HG02852 (cell line): ENCODE results near the gene RPE65.
"Not testable (repeated sequence)": the region's sequence is repeated elsewhere in the genome, so short reads cannot be mapped to it uniquely, and the experiment has no call there.

Experiments used
- ATAC-seq: cut with Tn5 transposase; IDR thresholded peaks from one replicate; pipeline ENCODE4 v1.9.1; 2021; ENCODE audit warnings: mild to moderate bottlenecking, moderate library complexity; ENCODE audit not compliant: unreplicated experiment

RPE65 gene

DNA sequence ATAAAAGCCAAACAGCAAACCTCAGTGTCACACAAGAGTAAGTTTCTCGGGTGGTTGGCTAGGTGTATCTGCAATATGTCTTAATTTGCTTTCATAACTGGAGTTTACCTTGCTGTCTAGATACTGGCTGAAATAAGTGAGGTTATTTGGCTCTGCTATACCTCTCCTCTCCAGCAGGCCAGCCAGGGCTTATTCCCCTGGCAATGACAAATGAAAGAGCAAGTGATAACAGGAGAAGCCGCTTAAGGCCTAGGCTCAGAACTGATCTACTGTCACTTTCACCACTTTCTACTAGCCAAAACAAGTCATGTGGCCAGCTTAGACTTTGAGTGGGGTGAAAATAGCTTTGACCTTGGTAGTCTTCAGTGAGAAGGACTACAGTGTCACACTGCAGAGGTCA lies 4.8 kb upstream of the RPE65 start:
- peak; percentile 51 for ATAC-seq

DNA sequence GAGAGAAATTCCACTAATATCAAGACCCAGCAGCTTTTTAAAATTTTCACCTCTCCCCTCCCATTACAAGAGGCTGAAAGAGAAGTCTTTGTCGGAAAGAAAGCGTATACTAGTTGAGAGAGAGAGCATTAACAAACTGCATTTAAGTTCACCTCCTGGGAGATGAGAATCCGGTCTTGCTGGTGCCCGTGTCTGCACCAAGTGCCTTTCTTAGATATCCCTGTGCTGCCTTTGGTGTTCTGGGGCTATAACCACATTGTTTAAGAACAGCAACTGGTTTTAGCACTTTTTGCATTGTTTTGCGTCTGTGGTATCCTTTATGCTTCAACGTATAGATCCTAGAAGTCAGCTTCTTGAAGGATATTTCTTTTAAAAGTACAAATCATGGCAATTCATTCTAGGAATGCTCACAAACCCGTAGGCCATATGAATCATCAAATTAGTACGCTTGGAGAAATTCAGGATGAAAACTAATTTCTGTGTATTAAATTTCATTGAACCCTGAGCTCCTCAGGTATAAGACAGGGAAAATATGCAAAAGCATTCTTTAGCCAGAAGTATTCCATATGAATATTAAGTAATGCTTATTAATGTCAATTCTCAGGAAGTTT lies 3.4 kb upstream of the RPE65 start:
- no peak for ATAC-seq

GRCh38 chr1:68448365-68448764 lies 1.4 kb downstream of the RPE65 start:
- no peak for ATAC-seq

DNA sequence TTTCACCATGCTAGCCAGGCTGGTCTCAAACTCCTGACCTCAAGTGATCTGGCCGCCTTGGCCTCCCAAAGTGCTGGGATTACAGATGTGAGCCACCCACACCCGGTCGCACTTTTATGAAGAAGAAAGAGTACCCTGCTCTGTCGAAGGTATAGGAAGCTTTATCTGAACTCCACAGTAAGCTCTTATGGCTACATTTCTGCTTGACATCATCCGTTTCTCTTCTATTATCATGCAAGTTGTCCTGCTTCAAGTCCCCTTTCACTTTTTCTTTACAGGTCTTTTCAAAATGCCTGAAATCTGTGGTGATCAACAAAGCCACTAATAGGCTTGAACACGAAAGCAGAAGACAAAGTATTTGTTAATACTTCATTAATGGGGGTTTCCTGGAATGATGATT lies 4.0 kb downstream of the RPE65 start:
- no peak for ATAC-seq

DNA sequence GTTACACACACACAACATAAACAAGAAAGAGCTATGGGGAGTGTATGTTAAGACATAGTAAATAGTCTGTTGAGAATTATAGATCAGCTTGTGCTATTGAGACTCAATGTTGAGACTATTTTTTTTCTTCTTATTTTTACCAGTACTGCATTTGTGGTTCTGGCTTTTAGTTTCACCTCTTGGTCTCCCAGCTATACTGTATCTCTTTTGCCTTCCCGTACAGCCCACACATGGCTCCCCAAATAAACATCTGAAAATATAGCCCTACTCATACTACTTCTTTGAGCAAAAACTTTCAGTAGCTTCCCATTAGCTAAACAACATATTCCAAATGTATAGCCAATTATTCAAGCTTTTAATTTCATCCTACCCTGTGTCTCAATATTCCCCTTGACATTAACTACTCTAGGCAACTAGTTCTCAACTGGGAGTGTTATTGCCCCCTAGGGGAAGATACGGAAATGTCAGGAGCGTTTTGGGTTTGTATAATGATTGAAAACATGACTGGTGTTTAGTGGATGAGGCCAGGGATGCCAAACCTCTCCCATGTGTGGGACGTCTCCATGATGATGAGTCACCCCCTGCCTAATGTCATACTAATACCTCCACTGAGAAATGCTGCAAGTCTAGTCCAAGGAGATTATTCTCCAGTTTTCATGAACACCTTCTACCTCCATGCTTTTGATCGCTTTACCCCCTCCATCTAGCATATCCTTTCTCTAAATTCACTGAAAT lies 6.8 kb downstream of the RPE65 start:
- peak; percentile 81 for ATAC-seq

DNA sequence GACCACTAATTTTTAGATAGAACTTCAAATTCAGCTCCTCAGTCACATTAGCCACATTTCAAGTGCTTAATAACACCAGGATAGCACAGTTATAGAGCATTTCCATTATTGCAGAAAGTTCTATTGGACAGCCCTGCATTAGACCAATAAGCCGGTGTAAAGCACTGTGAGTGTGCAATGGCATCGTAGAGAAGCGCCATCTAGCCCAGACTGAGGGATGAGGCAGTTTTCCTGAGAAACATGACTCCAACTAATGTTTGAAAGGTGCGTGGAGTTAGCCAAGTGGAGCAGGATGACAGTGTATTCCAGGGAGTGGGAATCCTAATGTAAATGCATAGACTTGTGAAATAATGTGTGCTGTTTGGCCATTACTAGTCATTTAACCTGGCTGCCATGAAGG lies 7.7 kb downstream of the RPE65 start:
- ATAC-seq: no peak

DNA sequence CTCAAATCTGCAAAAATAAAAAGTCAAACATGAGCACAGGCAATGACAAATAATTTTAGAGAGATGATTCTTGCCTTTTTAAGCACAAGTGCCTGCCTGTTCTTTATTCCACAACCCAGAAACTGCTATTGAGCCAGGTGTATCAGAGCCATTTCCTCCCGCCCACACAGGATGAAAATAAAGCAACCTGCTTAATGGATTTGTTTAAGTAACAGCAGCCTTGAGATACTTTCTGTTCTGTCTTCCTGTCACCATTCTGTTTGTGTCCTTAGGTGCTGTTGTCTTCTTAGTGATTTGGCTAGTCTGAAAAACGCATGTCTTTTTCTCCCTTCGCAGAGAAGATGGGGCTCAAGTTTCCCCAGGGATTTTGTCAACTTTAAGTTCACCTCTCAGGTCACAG lies 11.4 kb downstream of the RPE65 start:
- ATAC-seq: no peak

DNA sequence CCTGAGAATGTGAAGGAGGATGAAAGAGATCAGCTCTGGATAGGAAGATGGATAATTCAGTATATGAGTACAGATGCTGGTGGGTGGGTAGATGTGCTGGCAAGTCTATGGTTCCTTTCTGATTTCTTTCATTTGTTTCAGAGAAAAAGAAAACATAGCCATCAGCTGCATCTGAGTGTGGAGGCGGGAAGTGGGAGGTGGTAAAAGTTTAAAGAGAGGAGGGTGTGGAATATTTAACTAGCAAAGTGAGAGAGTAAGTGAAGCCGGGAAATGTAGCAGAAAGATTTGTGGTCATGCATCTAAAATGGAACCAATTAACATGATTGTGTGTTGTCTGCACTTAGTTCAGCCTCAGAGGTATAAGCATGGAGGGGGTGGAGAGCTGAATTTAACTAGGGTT lies 16.4 kb downstream of the RPE65 start:
- no peak for ATAC-seq

DNA sequence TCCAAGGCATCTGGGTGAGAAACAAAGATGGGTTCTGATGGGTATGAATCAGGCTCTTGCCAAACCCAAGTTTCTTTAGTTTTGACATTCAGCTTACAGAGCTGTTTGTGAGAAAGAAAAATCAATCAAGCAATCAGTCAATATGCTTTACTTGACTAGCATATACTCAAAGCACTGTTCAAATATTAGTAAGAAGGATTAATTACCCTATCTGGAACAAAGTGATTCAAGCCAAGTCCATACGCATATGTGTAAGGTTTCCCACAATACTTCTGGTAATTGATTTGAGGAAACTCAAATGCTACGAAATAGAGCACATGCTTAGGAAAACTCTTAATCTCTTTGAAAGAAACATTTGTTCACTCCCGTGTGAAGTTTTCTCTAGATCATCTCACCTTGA lies 18.7 kb downstream of the RPE65 start:
- ATAC-seq: no peak

DNA sequence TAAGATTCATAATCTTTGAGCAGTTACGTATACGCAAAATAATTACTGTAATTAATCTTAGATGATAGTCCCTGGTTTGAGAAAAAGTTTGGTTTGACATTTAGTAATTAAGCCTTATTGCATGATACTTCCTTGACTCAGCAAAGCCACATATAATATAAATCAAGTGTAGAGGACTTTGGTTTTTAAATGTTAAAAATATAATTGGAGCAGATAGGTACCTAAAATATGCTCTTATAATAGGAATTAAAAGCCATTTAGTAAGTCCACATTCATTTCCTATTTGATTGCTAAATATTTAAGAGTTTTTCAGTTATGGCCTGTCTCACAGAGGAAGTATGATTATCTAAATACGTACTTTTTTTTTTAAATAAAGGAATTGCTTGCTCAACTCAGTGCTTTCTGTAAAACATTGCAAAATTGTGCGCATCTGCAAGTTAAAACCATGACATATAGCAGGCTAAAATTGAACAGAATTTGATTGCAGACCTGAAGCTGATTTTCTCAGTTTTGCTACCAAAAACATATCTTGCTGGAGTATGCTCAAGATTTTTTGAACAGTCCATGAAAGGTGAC lies 20.4 kb downstream of the RPE65 start:
- ATAC-seq: no peak

DNA sequence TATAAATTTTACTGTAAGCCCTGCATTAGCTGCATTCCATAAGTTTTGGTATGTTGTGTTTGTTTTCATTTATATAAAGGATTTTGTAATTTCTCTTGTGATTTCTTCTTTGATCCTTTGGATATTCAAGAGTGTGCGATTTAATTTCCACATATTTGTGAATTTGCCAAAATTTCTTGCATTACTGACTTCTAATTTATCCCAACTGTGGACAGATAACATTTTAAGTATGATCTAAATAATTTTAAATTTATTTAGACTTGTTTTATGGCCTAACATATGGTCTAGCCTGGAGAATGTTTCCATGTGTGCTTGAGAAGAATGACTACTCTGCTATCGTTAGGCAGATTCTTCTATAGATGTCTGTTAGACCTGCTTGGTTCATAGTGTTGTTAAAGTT lies 23.2 kb downstream of the RPE65 start:
- ATAC-seq: no peak

DNA sequence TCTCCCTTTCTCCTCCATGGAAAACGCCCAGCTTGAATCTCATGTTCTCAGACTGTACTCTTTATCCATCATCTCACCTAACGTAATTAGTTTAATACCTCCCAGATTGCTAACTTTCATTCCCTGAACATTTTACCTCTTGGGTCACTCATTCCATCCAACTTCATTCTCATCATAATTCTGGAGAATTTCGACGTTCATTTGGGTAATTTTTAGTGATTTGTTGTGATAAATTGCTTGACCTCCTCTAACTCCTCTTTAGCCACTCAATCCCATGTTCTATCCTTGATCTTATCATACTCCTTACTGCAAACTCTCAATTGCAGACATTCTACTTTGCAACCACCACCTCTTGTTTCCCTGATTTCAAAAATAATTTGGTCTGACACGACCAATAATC lies 28.4 kb downstream of the RPE65 start:
- ATAC-seq: no peak

GRCh38 chr1:68409426-68409825 lies 40.3 kb downstream of the RPE65 start:
- ATAC-seq: no peak

DNA sequence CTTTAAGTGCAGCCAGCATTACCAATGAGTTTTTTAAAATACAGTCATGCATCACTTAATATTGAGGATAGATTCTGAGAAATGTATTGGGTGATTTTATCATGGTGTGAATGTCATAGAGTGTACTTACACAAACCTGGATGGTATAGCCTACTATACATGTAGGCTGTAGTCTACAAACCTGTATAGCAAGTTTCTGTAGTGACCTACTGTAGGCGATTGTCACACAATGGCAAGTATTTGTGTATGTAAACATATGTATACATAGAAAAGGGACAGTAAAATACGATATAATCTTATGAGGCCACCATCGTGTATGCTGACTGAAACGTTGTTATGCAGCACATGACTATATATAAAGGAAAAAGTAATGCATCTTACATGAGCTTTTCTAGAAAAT lies 48.2 kb downstream of the RPE65 start:
- ATAC-seq: no peak

- ATAC-seq: not testable (repeated sequence)
These were observed 54.2 kb downstream of the RPE65 start for GRCh38 chr1:68395575-68395974.

DNA sequence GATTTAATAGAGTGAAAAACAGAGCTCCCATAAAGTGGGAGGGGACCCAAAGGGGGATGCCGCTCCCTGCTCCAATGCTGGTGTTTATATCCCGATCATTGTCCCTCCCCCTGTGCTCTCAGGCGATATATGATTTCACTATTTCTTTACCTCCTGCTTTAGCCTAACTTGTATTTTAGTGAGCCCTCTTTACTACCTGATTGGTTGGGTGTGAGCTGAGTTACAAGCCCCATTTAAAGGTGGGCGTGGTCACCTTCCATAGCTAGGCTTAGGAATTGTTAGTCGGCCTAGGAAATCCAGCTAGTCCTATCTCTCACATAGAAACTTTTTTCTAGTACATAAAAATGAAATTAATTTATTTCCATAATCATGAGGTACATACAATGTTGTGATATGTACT lies 57.3 kb downstream of the RPE65 start:
- not testable (repeated sequence) for ATAC-seq

DNA sequence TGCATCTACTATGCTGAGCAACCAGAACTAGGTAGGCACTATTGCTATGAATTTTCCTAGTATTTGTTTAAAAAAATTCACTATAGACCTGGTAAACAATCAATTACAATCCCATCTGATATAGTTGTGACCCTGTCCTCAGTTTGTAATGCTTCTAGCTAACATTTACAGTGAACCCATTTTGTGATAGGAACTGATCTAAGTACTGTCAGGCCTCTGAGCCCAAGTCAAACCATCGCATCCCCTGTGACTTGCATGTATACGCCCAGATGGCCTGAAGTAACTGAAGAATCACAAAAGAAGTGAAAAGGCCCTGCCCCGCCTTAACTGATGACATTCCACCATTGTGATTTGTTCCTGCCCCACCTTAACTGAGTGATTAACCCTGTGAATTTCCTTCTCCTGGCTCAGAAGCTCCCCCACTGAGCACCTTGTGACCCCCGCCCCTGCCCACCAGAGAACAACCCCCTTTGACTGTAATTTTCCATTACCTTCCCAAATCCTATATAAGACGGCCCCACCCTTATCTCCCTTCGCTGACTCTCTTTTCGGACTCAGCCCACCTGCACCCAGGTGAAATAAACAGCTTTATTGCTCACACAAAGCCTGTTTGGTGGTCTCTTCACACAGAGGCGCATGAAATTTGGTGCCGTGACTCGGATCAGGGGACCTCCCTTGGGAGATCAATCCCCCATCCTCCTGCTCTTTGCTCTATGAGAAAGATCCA lies 63.8 kb downstream of the RPE65 start:
- not testable (repeated sequence) for ATAC-seq

DNA sequence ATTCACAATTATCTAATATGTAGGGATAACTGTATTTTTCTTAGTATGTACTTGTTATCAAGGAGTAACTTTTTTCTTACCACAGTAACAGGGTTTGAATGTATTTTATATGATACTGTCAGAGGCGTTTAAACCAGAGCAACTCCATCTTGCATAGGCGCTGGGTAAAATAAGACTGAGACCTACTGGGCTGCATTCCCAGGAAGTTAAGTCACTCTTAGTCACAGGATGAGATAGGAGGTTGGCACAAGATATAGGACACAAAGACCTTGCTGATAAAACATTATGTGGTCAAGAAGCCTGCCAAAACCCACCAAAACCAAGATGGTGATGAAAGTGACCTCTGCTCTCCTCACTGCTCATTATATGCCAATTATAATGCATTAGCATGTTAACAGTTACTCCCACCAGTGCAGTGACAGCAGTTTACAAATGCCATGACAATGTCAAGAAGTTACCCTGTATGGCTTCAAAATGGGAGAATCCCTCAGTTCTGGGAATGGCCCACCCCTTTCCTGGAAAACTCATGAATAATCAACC lies 64.8 kb downstream of the RPE65 start:
- ATAC-seq: no peak

GRCh38 chr1:68384321-68384813 lies 65.4 kb downstream of the RPE65 start:
- ATAC-seq: no peak

DNA sequence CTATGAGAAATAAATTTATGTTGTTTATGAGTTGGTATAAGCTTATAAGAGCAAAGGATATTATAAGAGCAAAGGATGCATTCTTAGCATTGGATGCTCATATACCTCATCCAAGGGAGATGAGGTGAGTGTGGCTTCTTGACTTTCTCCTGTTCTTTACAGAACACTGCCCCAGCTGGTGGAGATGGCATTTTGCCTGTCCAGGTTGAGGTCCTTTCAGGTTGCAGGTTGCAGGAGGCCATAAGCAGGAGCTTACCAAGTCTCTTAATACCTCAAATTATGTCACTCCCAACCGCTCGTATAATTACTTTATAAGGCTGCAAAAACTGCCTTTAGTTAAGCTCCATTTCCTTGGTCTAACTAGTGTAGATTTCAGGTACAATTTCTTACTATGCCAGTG lies 66.7 kb downstream of the RPE65 start:
- ATAC-seq: no peak

DNA sequence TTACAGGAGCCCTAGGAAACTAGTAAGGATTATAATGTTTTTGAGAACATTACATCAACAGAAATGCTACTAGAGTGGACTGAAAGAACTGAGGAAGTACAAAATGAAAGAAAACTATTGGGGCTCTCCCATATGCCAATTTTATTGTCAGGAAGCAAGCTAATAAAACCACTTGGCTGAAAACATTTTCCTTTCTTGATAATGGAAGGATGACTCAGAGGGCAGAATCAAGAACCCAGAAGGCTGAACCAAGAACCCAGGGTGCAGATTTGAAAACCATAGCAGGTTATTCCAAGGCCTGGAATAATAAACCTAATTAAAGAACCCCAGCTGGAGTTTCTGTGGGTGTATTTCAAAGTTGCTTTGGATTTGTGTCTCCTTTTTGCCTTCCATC lies 70.7 kb downstream of the RPE65 start:
- no peak for ATAC-seq
